ENCODE measurements around the gene FKBP15.

DNA sequence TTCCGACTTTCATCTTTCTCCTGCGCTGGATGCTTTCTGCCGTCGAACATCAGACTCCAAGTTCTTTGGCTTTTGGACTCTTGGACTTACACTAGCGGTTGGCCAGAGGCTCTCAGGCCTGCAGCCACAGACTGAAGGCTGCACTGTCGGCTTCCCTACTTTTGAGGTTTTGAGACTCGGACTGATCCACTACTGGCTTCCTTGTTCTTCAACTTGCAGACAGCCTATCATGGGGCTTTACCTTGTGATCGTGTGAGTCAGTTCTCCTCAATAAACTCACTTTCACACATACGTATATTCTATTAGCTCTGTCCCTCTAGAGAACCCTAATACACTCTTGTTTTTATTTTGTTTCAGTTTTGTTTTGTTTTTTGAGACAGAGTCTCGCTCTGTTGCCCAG, 10.3 kb downstream of the FKBP15 start:
- TF ChIP-seq, protein P1, sequence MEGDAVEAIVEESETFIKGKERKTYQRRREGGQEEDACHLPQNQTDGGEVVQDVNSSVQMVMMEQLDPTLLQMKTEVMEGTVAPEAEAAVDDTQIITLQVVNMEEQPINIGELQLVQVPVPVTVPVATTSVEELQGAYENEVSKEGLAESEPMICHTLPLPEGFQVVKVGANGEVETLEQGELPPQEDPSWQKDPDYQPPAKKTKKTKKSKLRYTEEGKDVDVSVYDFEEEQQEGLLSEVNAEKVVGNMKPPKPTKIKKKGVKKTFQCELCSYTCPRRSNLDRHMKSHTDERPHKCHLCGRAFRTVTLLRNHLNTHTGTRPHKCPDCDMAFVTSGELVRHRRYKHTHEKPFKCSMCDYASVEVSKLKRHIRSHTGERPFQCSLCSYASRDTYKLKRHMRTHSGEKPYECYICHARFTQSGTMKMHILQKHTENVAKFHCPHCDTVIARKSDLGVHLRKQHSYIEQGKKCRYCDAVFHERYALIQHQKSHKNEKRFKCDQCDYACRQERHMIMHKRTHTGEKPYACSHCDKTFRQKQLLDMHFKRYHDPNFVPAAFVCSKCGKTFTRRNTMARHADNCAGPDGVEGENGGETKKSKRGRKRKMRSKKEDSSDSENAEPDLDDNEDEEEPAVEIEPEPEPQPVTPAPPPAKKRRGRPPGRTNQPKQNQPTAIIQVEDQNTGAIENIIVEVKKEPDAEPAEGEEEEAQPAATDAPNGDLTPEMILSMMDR (IDR thresholded peaks at IDR 0.05): no peak
- no peak for TF ChIP-seq POLR2A (IDR thresholded peaks at IDR 0.05)
